HG03175 (cell line): ENCODE measurements around the gene IMMP2L.

Experiments used
- ATAC-seq: cut with Tn5 transposase; IDR thresholded peaks from one replicate; pipeline ENCODE4 v1.9.1; 2021; ENCODE audit warnings: mild to moderate bottlenecking, moderate library complexity; ENCODE audit not compliant: unreplicated experiment

Gene IMMP2L

DNA sequence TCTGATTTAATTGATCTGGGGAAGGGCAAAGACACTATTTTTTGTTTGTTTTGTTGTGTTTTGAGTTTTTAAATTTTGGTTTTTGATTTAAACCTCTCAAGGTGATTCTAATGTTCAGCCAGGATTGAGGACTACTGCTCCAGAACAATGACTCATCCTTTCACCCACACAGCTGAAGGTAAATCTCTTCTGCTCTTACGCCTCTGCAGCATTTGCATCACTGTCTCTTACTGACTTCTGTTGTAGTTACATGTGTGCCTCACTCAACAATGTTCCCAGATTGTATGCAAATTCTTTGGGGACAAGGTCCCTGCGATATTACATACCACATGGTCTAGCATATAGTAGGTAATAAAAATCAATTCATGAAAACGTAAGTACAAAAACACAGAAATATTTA is 938.9 kb downstream of the IMMP2L start:
- ATAC-seq: no peak

DNA sequence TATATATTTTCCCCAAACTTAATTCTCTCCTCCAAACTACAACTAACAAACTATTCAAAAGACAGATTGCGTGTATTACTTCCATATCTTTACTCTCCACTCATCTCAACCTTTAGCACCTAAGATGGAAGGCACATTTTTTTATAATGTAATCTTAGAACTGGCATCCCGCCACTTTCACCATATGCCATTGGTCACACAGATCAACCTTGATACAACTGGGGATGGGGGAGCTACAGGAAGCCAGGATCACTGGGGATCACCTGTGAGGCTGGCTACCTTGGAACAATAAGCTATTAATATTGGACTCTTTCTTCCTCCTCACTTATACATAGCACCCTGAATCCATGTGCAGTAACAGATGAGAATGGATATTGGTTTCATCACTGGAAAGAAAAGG is 941.0 kb downstream of the IMMP2L start:
- no peak for ATAC-seq

DNA sequence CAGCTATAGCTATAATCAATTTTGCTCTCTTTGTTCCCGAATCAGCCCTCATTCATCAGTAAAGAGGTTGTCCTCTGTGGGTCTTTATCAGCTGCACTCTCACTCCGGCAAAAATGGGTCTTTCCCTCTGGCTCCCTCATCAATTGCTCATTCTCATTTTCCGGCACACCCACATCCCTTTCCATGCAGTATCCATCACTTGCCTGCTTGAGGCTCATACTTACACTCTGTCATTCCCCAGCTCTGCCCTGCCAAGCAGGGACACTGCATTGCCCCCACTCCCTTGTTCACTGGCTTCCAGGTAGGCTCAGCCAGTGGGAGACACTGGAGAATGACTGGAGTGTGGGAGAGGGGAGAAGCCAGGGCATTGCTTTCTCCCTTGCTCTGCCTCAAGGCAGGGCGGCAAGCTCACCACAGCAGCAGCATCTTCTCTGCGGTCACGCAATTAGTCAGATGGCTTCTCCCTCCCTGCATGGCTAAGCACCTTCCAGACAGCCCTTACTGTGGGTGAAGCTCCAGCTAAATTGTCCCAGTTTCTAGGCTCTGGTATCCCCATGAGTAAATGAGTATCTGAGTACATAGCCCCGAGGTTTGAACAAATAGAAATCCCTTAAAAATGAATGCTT is 942.1 kb downstream of the IMMP2L start:
- no peak for ATAC-seq
